Esophagus squamous epithelium (tissue), 5 donors: ENCODE data around the gene HES6. TPM values are rescaled to one million over a fixed set of nuclear protein-coding genes. Genes with fewer than 3 reads are reported as not detected.

Source experiments
- DNase-seq: peaks from one replicate; lab custom pipeline; 2025; lab: John Stamatoyannopoulos, UW
- H3K27ac ChIP-seq, 4 donors: fragments of 200-600 bp; sonication (generic); one replicate each; pipeline ENCODE4 v1.5.1; 2016 to 2019; ENCODE audit warnings: mild to moderate bottlenecking in 1 of 4
- H3K27me3 ChIP-seq, 4 donors: fragments of 200-600 bp; sonication (generic); 1 replicate in 3 of 4; 2 replicates in 1 of 4; pipeline versions ENCODE4 v1.5.1 to v1.6.0; 2017 to 2021; ENCODE audit warnings: antibody characterized with exemption in 1 of 4
- H3K36me3 ChIP-seq, 3 donors: fragments of 200-600 bp; sonication (generic); one replicate each; pipeline ENCODE4 v1.5.1; 2016 to 2019
- H3K4me1 ChIP-seq, 3 donors: fragments of 200-600 bp; sonication (generic); one replicate each; pipeline ENCODE4 v1.5.1; 2017 to 2019
- H3K4me3 ChIP-seq, 4 donors: fragments of 200-600 bp; sonication (generic); 1 replicate in 3 of 4; 2 replicates in 1 of 4; pipeline ENCODE4 v1.5.1; 2016 to 2019; ENCODE audit warnings: mild to moderate bottlenecking in 2 of 4, moderate library complexity in 1 of 4
- H3K9me3 ChIP-seq, 3 donors: fragments of 200-600 bp; sonication (generic); one replicate each; pipeline ENCODE4 v1.5.1; 2016 to 2019
- CTCF ChIP-seq, 6 experiments: fragments of 450-650 bp in 4 of 6; fragments of 200-600 bp in 2 of 6; sonication (generic) in 2 of 6; IDR thresholded peaks; one replicate each; pipeline ENCODE4 v1.5.1; 2016 to 2019; ENCODE audit warnings: antibody characterized with exemption in 6 of 6, mild to moderate bottlenecking in 4 of 6, moderate library complexity in 4 of 6
- POLR2A ChIP-seq, 4 donors: fragments of 450-650 bp; IDR thresholded peaks; one replicate each; pipeline ENCODE4 v1.6.1; 2017; ENCODE audit warnings: antibody characterized with exemption in 4 of 4, mild to moderate bottlenecking in 4 of 4, moderate library complexity in 3 of 4
- WGBS, 2 donors: methylation state at CpG; one replicate each; pipeline ENCODE4 v1.1.5; 2018; 5-methylcytosine and 5-hydroxymethylcytosine counted together
- intact Hi-C: fragments of 100-400 bp; cut with DNase I; formaldehyde crosslinking; loops from one replicate; pipeline ENCODE4 v1.15.0; 2022
- total RNA-seq, 4 donors: library from RNA; depleted of rRNA; stranded (reverse); fragments of >200 nt; gene quantifications; one replicate each; pipeline ENCODE4 v1.1.0, GENCODE V29; 2016
- donor health status: DM: yes; HTN: yes; CAD: no.

Gene HES6
- total RNA-seq, 4 donors from 2014 or later, result 3.1 to 5.1 (median 4.2) TPM

GRCh38 chr2:238255636-238256035, 15.8 kb upstream of the HES6 start:
- no peak for DNase-seq
- peaks cover 0 to 5% (median 0%) of the 10 kb centered on the region in 3 donors for H3K4me1 ChIP-seq
- intact Hi-C loops, result no loop called here
- peaks cover 25 to 99% (median 55%) of the 10 kb centered on the region in 3 donors for H3K36me3 ChIP-seq
- no peaks in the 10 kb centered on the region for H3K9me3 ChIP-seq
- 91 to 94% methylated on average over 5 to 8 of the region's 8 CpGs for WGBS, 2 donors
- TF ChIP-seq CTCF (IDR thresholded peaks at IDR 0.05) (no peak), POLR2A (IDR thresholded peaks at IDR 0.05) (no peak)
- H3K4me3 ChIP-seq, result no peak overlapping the region
- H3K27ac ChIP-seq, result no peak overlapping the region
- no peaks in the 10 kb centered on the region for H3K27me3 ChIP-seq

DNA sequence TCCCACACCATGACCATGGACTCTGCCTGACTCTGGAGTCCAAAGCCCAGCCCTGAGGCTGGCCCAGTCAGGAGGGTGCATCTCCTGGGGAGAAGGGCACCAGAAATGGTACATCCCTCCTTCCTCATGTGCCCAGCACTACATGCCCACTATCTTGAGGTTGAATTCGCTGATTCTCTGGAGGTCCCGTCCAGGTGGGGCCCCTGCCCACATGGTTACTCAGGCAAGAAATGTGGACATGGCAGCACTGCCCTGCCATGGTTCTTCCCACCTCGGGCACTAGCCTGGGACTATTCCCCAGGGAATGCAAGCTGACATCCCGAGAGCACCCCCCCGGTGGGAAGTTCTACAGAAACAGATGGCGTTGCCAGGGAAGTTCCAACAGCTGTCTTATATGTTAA, 15.3 kb upstream of the HES6 start:
- WGBS, 2 donors, result 88 to 91% methylated on average over 4 to 5 of the region's 6 CpGs
- H3K4me3 ChIP-seq, result no peak overlapping the region
- no peaks in the 10 kb centered on the region for H3K4me1 ChIP-seq
- TF ChIP-seq POLR2A (IDR thresholded peaks at IDR 0.05), result no peak
- TF ChIP-seq CTCF (IDR thresholded peaks at IDR 0.05), result no peak
- intact Hi-C loops, result no loop called here
- H3K9me3 ChIP-seq, result no peaks in the 10 kb centered on the region
- H3K27ac ChIP-seq, result no peak overlapping the region
- no peaks in the 10 kb centered on the region for H3K27me3 ChIP-seq
- peaks cover 25 to 99% (median 58%) of the 10 kb centered on the region in 3 donors for H3K36me3 ChIP-seq
- no peak for DNase-seq

DNA sequence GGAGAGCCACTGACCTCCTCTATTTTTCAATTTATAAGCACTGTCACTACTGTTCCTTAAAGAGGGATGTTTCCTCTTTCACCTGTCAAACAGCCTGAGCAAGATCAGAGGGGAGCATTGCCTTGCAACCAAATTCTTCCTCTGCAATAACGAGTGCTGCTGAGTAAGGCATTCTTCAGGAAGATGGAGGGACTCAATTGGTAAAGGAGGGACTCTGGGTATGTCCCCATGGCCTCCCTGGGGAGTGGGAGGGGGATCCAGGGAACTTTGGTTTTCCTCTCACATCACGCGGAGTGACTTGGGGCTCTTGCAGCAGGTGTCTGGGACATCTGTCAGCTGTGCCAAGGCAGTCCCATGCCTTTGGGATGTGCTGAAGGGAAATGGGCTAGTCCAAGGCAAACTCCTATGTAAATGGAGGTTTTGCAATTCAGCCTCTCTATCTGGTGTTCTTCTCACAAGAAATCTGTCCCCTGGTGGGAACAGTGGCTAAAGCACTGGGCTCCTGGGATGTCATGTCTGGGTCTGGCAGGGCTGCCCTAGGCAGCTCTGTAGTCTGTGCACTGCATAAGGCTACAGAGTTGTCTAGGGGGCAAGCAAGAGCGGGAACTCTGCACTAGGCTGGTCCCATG, 14.4 kb upstream of the HES6 start:
- Histone ChIP-seq H3K36me3 (peaks cover 25 to 100% (median 58%) of the 10 kb centered on the region in 3 donors), H3K27me3 (no peaks in the 10 kb centered on the region), H3K4me3 (no peak overlapping the region), H3K9me3 (no peaks in the 10 kb centered on the region), H3K4me1 (no peaks in the 10 kb centered on the region), H3K27ac (no peak overlapping the region)
- intact Hi-C loops, result no loop called here
- 73 to 78% methylated on average over 4 of the region's 4 CpGs for WGBS, 2 donors
- DNase-seq, result no peak
- TF ChIP-seq POLR2A (IDR thresholded peaks at IDR 0.05) (no peak), CTCF (IDR thresholded peaks at IDR 0.05) (no peak)

GRCh38 chr2:238252766-238253630, 13.2 kb upstream of the HES6 start:
- Histone ChIP-seq H3K27me3 (no peaks in the 10 kb centered on the region), H3K4me1 (no peaks in the 10 kb centered on the region), H3K27ac (no peak overlapping the region), H3K36me3 (peaks cover 25 to 100% (median 45%) of the 10 kb centered on the region in 3 donors), H3K9me3 (no peaks in the 10 kb centered on the region), H3K4me3 (no peak overlapping the region)
- TF ChIP-seq CTCF (IDR thresholded peaks at IDR 0.05) (no peak), POLR2A (IDR thresholded peaks at IDR 0.05) (no peak)
- no peak for DNase-seq
- WGBS, 2 donors, result 88 to 99% methylated on average over 13 to 31 of the region's 35 CpGs
- intact Hi-C loops, result no loop called here

DNA sequence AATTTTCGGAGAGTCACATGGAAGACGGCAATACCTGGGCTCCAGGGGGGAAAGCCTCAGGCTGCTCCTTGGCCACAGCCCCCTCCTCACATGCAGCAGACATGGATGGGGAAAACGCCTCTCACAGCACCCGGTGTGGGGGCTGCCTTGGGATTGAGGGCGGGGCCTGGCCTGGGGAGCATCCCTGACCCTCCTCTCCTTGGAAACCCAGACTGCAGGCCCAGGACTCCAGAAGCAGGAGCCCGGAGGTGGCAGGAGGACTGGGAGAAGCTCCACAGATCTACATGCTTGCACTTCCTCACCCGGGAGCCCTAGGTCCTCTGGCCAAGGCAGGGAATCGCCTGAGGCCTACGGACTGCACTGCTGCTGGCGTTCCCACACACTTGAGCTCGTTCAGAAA, 12.1 kb upstream of the HES6 start:
- no peaks in the 10 kb centered on the region for H3K9me3 ChIP-seq
- no peak overlapping the region for H3K27ac ChIP-seq
- intact Hi-C loops, result no loop called here
- no peak overlapping the region for H3K4me3 ChIP-seq
- TF ChIP-seq POLR2A (IDR thresholded peaks at IDR 0.05) (no peak), CTCF (IDR thresholded peaks at IDR 0.05) (no peak)
- H3K4me1 ChIP-seq, result no peaks in the 10 kb centered on the region
- 89 to 92% methylated on average over 5 to 7 of the region's 11 CpGs for WGBS, 2 donors
- no peak for DNase-seq
- H3K36me3 ChIP-seq, result peaks cover 25 to 100% (median 43%) of the 10 kb centered on the region in 3 donors
- H3K27me3 ChIP-seq, result no peaks in the 10 kb centered on the region
